Cerebellar nuclear complex (tissue), 1 donor: Measurements from ENCODE around the gene COL7A1.

ENCODE experiments used
- DNase-seq, 2 experiments: peaks; one replicate each; lab custom pipeline; 2025; lab: John Stamatoyannopoulos, UW

The COL7A1 gene

DNA sequence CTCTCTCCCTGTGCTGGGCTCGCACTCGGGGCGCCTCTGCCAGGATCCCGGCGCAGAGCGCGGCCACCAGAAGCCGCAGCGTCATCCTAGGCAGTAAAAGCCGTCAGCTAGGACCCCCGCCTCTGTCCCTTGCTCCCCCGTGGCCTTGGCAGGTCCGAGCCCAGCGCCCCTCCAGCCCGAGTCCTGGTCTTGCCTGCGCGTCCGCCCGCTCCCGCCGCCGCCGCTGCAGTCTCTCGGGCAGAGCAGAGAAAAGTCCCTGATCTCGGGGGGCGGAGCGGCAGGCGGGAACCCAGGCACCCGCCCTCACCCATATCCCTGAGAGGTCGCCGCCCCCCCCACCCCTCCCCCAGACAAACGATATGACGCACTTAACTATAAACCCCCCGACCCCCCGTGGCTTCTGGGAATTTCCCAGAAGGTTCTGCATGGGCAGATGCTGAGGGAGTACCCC lies at the start of gene COL7A1:
TSS of gene COL7A1 (minus strand) at position 255 of the 451 bp plus-strand sequence. CDS start at position 85, 170 bp downstream.
- no peak for DNase-seq

DNA sequence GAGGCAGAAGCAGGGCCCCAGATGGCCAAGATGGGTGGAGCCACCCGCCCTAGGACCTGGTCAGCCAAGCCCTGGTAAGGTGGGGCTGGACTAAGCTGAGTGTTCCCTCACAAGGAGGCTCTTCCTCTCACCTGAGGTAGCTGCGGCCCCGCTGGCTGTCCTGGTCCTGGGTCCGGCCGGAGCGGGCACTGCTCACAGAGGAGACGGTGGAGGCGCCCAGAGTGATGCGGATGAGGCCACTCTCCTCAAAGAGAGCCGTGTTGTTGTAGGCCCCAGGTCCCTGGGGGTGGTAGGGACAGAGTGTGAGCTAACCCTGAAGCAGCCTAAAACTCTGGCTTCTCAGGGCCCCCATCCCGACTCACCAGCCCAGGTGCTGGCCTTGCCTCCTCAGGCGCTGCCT lies 47.5 kb upstream of the COL7A1 start:
- DNase-seq: no peak

DNA sequence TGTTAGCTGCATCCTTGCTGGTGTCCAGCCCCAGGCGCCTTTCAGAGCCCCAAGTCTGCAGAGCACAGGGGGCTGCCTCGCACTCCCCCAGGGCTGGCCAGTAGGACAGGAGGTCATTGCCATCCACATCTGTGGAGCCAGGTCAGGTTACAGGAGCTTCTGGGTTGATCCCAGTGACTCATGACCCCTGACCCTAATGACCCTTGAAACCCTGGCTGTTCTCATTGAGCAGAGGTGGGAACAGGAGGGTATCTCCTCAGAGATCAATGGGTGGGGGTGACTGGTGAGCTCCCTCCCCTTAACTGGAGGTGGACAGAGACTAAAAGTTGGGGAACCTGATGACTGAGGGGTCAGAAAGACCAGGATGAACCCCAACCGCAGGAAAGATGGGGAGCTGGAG lies 46.3 kb upstream of the COL7A1 start:
- DNase-seq: no peak

DNA sequence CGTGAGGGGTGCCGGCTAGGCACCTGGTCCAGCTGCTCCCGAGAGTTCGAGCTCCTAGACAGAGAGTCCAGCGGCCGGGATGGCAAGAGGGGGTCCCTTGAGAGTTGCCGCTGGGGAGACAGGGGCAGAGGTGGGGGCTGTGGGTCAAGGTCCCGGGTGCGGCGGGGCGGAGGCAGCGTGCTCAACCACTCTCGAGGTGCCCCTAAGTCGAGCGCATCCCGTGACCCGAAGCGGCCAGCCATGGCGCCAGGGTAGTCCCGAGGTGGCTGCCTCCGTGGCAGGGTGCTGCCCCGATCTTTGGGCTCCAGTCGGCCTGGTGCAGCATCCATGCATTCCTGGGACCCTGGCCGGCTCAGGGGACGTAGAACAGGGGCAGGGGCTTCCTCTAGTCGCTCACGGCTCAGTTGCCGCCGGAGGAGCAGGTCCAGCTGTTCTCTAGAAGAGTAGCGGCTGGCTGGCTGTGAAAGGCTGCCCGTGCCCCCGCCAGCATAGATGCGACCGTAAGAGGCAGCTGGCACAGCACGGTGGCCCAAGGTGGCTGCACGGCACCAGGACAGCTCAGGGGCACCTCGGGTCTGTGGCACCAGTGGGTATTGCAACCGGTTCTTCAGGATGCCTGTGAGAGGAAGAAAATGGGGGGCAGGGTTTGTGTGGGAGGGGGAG lies 44.9 kb upstream of the COL7A1 start:
- no peak for DNase-seq

DNA sequence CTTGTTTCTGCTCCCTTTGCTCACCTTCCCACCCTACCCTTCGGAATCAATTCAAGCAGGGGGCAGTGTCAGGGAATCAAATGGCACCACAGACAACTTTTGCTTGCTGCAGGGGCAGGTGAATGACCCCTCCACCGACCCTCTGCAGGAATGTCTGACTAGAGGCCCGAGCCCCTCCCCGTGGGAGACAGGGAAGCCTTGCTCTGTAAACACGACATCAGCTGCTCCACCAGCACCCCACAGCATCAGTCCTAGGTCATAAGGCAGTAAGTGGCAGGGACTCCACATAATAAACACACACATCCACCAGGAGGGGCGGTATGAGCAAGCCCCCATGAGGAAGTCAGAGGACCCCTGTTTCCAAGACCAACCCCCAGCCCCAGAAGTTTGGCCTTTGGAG lies 42.2 kb upstream of the COL7A1 start:
- no peak for DNase-seq

DNA sequence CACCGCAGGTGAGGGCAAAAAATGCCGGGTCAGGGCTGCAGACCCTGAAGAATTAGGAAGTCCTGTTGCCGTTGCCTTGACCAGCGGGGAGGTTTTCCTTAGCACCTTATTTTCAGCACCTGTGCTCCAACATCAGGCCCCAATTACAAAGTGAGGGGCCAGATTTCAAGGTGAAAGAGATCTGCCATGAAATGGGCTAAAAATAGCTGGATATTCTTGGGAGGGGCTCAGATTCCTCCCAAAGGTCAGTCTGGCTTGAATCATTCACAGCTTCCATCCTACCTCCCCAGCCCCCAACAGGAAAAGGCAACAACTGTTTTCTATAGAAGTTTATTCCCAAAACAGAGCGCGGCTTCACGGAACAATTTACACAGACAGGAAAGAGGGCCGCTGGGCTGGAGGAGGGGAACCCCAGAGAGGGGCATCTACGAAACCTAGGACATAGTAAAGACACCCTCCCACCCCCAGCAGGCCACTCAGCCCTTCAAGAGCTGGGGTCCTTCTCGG lies 41.1 kb upstream of the COL7A1 start:
- no peak for DNase-seq

DNA sequence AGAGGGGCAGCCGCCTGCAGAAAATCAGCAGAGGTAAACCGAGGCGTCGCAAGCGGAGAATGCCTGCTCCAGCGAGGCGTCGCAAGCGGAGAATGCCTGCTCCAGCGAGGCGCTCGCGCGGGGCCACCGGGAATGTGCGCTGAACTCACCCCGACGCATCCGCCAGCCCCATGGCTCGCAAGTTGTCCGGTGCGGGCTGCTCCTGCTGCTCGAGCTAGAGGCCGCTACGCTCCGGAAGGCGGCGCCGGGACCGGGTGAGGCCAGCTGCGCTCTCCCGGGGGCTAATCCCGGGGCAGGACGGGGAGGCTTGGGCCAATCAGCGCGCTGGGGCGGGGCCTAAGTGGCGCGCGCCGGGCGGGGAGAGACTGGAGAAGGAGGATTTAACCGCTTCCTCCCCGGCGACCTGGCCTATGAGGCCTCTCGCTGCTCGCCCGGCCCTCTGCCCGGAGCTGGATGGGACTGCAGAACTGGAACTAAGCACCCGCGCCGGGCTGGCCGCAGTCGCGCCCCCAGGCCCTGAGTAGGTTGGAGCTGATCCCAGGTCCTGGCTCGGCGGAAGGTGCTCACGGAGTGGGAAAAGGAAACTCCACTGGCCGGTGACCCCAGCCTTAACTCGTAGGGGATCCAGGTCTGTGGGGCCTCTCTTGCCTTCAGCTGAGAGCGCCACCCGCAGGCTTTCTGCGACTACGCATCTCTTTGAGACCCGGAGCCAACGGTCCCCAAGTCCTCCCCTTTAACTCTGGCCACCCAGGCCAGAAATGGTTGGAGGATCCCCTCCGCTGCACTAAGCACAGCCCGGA lies 40.3 kb upstream of the COL7A1 start, which contains the start of gene SLC26A6:
TSS of gene SLC26A6 (minus strand) at position 240 of the 800 bp plus-strand sequence. CDS start at position 172, 68 bp downstream.
- DNase-seq: peak; percentile 51 to 86

DNA sequence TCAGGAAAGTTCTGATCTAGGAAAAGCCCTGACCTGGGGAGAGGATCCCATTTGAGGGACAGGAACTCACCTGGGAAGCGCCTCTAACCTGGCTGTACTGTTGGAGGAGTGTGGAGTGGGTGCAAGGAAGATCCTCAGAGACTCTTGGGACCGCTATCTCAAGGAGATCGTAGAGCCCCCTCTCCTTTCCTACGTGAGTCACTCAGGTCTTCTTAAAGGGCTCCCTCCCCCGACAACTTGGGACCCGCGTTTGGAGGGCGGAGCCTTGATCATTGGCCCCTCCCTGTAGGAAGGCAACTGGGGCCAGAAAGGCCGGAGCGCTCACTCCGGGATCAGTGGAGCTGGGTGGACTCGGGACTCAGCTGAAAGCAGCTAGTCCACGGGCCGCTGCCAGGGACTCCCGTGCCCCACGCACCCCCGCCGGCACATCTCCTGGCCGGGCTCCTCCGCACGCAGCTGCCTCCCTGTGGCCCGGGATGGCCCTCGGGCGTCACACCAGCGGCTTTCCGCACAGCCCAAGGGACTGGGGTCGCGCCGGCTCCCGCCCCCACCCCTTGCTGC lies 39.6 kb upstream of the COL7A1 start:
- no peak for DNase-seq

DNA sequence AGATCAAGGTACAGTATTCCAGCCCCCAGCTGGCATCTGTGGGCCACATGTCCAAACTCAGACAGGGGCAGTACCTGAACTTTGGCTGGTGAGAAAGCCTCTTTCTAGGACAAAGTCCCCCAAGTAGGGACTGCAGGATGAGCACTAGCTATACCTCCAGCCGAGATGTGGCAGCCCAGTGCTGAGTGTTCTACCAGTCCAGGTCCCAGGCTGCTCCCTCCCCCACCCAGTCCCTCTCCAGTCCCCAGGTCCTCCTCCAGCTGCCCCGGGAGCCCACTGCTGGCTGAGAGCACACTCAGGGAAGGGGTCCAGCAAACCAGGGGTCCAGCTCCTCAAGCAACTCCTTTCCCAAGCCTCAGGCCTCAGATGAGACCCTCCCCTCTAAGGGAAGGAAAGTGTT lies 38.6 kb upstream of the COL7A1 start:
- no peak for DNase-seq

DNA sequence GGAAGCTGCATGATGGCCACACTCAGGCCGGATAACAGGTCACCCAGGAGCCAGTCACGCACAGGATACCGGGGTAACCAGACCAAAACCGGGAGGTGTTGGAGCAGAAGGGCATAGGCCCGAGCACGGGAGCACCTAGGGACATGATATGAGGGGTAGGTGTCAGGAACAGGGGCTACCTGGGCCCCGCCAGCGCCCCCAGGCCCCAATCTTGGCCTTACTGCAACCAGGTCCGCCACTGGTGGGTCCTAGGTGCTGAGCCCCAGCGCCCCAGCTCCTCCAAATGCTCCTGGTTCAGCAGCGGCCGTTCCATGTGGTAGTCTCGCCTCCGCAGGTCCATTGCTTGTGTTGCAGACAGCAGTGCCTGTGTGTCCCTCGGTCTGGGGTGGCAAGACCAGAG lies 38.1 kb upstream of the COL7A1 start:
- DNase-seq: no peak

DNA sequence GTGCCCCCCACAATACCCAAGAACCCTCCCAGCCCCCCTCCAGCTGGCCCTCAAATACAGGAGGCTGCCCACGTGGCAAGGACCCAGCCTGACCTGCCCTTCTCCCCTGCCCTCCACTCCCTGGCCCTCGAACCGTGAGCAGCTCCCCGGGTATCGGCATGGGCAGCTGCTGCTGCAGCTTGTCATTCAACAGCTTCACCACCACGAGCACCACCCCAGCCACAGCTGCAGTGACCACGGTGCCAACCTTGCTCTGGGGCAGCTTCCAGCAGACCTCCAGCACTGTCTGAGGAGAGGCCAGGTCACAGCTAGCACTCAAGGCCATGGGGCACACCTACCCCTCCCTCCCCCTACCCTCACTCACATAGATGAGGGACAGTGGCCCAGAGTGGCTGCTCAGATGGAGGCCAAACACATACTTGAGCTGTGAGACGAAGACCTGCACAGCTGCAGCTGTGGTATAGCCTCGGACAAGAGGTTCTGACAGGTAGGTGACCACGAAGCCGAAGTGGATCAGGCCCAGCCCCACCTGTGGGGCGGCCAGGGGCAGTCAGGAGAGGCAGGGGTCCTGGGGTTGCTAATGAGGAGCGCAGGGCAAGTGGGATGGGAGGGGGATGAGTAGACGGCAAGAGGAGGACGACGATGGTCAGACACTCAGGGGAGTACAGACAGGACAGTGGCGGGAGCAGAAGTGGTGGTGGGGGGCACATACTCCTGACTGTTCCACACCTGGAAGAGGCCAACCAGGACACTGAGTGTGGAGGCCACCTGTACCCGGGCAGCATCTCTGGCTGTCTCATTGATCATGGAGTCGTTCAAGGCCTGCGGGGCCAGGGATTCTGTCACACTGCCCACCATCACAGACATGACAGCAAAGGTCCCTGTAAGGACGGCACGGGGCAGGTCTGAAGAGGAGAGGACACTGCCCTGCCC lies 36.7 kb upstream of the COL7A1 start:
- no peak for DNase-seq

DNA sequence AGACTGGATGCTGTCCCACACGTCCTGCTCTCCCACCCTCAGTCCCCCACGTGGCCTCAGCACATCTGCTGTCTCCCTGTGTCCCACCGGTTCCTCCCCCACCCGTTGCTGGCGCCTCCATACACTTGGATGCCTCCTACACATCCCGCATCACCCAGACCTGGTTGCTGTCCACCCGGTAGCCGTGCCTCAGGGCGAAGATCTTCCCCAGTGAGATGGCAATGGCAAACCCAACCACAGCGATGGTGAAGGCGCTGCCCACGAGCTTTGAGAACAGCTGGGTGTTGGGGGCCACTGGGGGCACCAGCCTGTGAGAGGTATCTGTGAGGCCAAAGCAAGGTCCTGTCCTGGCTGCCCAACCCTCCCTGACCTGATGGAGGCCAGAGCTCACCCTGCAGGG lies 35.7 kb upstream of the COL7A1 start:
- no peak for DNase-seq

DNA sequence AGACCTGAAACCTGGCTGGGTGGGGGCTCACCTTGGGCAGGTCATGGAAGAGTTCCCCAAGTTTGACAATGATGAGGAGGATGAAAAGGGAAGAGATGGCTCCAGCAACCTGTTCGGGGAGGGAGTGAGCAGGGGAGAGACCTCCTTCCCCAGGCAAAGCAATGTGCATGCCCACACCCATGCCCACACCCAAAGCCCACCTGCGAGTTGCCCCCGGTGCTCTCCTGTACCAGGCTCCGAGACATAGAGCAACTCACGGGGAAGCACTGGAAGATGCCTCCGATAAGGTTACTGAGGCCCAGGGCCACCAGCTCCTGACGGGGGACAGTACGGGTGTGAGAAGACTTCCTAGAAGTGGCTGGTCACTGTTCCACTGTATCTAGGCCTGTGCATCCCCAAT lies 35.3 kb upstream of the COL7A1 start:
- DNase-seq: no peak

DNA sequence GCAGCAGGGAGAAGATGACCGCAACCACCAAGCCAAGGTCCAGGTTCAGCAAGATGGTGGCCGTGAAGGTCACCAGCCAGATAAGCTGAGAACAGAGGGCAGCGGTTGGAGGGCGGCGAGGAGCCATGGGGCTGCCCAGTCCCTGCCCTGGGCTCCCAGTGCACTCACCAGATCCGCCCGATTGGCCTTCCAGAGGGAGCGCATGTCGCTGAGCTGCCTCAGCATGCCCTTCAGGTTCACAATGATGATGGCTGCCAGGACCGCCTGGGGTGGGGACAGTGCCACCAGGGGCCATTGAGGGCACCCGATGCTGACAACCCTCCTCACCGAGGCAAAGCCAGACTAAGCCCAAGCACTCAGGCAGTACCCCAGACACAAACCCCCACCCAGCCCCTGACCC lies 34.8 kb upstream of the COL7A1 start:
- DNase-seq: no peak

DNA sequence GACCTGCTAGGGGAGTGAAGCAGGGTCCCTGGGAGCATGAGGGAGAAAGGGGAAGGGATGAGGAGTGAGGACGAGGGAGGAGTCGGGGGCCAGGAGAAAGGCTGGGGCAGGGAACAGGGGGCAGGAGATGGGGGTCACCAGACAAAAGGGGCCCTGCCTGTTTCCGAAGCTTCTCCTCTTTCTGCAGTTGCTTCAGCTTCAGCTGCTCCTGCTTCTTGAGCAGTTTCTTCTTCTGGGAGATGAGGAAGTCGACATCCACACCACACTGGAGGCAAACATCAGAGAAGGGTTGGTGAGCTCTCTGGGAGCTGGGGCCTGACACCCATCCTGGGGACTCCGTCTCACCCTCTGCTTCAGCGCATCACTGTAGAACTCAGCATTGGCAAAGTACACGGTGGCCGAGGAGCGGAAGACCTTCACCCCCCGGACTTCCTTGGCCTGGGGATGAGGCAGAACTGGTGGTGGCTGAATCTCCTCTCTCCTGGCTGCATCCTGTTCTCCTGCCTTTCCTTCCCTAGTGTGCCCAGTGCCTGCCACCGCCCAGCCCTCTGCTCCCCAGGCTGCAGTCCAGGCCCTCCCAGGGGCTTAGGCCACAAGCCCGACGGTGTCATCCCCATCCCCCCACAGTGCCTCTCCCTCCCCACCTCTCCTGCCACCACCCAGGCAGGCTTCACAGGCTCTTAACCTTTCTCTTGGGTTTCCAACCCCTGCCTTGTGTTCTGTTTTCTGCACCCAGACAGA lies 33.3 kb upstream of the COL7A1 start:
- no peak for DNase-seq

DNA sequence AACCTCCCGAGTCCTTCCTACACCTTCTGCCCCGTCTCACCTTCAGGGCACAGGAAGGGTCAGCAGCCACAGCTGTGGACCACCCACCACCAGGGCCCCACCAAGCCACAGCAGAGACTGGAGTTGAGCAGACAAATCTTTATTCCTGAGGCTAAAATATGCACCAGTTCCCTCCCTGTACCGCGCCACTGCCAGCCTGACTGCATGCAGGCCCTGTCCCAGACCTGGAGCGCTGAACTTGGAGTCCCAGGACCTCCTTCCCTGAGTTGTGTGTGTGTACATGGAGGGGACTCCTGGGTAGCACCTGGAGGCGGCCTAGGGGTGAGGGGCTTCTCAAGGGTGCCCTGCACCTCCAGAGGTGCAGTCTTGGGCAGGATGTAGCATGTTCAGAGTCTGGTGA lies 30.5 kb upstream of the COL7A1 start:
- no peak for DNase-seq

DNA sequence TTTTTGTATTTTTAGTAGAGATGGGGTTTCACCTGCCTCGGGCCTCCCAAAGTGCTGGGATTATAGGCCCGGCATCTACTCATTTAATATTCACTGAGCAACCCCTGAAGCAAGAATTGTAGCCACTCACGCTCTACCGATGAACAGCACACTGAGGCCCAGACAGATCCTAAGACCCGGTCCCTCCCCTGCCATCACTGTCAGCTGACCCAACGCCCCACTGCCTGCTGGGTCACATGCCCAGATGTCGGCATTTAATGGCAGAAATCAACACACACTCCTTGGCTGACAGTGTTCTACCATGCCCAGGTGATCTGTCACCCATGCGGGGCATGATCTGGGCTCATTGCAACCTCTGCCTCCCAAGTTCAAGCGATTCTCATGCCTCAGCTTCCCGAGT lies 29.6 kb upstream of the COL7A1 start:
- DNase-seq: no peak

DNA sequence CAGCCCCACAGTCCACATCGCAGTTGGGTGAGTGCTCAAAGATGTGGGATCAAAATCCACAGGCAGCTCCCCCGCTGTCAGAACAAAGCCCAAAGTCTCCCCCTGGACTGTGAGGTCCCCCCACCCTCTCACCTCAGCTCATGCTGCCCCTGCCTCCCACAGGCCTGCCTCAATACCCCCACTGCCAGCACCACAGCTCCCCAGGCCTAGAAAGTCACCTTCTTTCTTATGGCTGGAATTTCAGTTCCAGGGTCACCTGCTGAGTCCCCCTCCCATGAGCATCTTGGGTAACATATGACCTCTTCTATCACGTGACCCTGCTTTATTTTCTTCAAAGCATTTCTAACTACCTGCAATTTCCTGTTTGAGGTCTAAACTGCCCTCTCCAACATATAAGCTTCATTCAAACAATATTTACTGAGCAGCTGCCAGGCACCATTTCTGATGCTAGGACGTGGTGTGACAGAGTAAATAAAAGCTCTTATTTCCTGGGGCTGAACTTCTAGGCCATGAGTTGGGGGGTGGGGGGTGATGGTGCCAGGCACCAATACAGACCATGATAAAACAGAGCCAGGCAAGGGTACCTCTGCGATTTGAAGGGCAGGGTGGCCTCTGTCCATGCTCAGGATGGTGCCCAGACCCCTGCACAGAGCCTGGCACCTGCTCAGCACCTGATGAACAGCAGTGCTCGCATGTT lies 28.9 kb upstream of the COL7A1 start:
- DNase-seq: no peak

DNA sequence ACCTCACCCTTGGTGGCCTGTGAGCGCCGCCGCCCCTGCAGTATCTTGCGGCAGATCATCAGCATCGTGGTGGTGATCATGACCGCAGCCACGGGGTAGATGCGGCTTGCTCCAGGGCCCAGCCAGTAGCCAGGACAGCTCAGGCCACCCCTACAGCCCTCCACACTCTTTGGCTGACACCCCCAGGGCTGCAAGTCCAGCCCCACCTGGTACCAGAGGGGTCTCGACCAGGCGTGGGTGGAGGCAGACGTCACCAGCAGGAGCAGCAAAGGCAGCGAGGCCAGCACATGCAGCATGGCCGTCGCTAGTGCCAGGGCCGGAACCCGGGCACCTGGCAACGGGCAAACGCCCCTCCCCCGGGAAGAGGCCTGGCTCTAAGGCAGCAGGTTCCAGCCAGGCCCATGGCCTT lies 26.3 kb upstream of the COL7A1 start, which contains the start of gene TMEM89:
TSS of gene TMEM89 (minus strand) at position 309 of the 409 bp plus-strand sequence. CDS start at position 296, 13 bp downstream.
- DNase-seq: no peak
